BE2C (cell line): ENCODE results near the gene PWP2. TPM values are rescaled to one million over a fixed set of nuclear protein-coding genes. Genes with fewer than 3 reads are reported as not detected.
"Not testable (repeated sequence)": the region's sequence is repeated elsewhere in the genome, so short reads cannot be mapped to it uniquely, and the experiment has no call there.

Experiments
- DNase-seq: peaks from one replicate; pipeline ENCODE4 v3.0.0-alpha.2; 2020
- H3K27me3 ChIP-seq: fragments of 250-450 bp; sonication (Bioruptor Pico); 2 replicates; pipeline ENCODE4 v1.5.1; 2020; ENCODE audit warnings: mild to moderate bottlenecking
- H3K36me3 ChIP-seq: fragments of 250-450 bp; sonication (Bioruptor Pico); 2 replicates; pipeline ENCODE4 v1.5.1; 2020; ENCODE audit warnings: mild to moderate bottlenecking
- H3K4me1 ChIP-seq: fragments of 250-450 bp; sonication (Bioruptor Pico); 2 replicates; pipeline ENCODE4 v1.5.1; 2020
- H3K4me3 ChIP-seq: 2 replicates; pipeline ENCODE4 v1.5.1; 2011; ENCODE audit warnings: low read depth, low read length
- H3K9me3 ChIP-seq: fragments of 250-450 bp; sonication (Bioruptor Pico); 2 replicates; pipeline ENCODE4 v1.5.1; 2020
- polyA plus RNA-seq: library from polyadenylated mRNA; unstranded; fragments of >200 nt; gene quantifications from one replicate; pipeline ENCODE4 v1.2.1, GENCODE V29; 2012; ENCODE audit warnings: low read depth, missing spikeins; ENCODE audit not compliant: insufficient read length, insufficient read depth
- TF ChIP-seq, protein P1 (sequence below): IDR thresholded peaks from 2 replicates; pipeline ENCODE4 v1.5.1; 2012; ENCODE audit warnings: mild to moderate bottlenecking, low read depth, low read length

Gene PWP2
- polyA plus RNA-seq = 33.2 TPM

- H3K4me1 ChIP-seq, H3K36me3 ChIP-seq, H3K27me3 ChIP-seq, H3K9me3 ChIP-seq: not testable (repeated sequence)
- DNase-seq = peak; percentile 80
- peak within 1 kb of the TSS; percentile 24; the same call in 1 of the 2 replicates for H3K4me3 ChIP-seq
Measured at GRCh38 chr21:44107026-44107501, at the start of gene PWP2. TSS of gene PWP2 (plus strand) at chr21:44107399. CDS start at chr21:44107417, 18 bp downstream.

DNA sequence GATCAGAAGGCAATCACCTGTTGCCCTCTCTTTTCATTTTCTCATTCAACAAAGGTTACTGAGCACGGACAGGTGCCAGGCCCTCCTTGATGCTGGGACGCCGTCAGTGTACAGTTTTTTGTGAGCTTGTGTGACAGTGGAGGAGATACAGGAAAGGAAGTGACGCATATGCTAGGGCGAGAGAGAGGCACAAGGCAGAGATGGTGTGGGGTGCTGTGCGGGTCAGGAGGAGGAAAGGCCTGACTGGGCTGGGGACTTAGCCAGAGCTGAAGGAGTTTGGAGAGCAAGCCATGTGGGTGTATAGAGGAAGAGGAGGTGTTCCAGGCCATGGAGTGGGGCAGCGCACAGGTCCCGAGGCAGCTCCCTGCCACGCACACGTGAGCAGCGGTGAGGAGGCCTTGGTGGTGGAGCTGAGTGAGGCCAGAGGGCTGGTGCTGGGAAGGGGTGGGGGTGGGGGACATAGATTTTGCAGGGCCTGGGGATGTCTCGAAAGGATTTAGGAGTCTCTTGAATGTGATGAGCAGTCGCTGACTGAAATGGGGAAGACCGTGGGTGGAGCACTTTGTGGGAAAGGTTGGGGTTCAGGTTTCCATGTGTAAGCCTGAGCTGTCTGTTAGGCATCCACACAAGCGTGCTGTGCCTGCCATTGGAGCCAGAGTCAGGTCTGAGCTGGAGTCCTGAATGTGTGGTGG, 49.1 kb upstream of the PWP2 start:
- no peaks in the 10 kb centered on the region for H3K9me3 ChIP-seq
- no peak for DNase-seq
- no peak overlapping the region for H3K4me3 ChIP-seq
- H3K4me1 ChIP-seq = no peaks in the 10 kb centered on the region
- H3K36me3 ChIP-seq = peaks cover 28% of the 10 kb centered on the region
- TF ChIP-seq, protein P1, sequence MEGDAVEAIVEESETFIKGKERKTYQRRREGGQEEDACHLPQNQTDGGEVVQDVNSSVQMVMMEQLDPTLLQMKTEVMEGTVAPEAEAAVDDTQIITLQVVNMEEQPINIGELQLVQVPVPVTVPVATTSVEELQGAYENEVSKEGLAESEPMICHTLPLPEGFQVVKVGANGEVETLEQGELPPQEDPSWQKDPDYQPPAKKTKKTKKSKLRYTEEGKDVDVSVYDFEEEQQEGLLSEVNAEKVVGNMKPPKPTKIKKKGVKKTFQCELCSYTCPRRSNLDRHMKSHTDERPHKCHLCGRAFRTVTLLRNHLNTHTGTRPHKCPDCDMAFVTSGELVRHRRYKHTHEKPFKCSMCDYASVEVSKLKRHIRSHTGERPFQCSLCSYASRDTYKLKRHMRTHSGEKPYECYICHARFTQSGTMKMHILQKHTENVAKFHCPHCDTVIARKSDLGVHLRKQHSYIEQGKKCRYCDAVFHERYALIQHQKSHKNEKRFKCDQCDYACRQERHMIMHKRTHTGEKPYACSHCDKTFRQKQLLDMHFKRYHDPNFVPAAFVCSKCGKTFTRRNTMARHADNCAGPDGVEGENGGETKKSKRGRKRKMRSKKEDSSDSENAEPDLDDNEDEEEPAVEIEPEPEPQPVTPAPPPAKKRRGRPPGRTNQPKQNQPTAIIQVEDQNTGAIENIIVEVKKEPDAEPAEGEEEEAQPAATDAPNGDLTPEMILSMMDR = no peak
- no peaks in the 10 kb centered on the region for H3K27me3 ChIP-seq

- H3K4me1 ChIP-seq = no peaks in the 10 kb centered on the region
- DNase-seq = no peak
- H3K4me3 ChIP-seq = no peak overlapping the region
- peaks cover 28% of the 10 kb centered on the region for H3K36me3 ChIP-seq
- TF ChIP-seq, protein P1 = no peak
- H3K27me3 ChIP-seq = no peaks in the 10 kb centered on the region
- no peaks in the 10 kb centered on the region for H3K9me3 ChIP-seq
Measured at GRCh38 chr21:44058652-44058964, 48.6 kb upstream of the PWP2 start.

GRCh38 chr21:44058981-44059380, 48.2 kb upstream of the PWP2 start:
- no peaks in the 10 kb centered on the region for H3K4me1 ChIP-seq
- no peaks in the 10 kb centered on the region for H3K27me3 ChIP-seq
- H3K36me3 ChIP-seq = peaks cover 31% of the 10 kb centered on the region
- H3K9me3 ChIP-seq = no peaks in the 10 kb centered on the region
- TF ChIP-seq, protein P1 = no peak
- no peak overlapping the region for H3K4me3 ChIP-seq
- no peak for DNase-seq

DNA sequence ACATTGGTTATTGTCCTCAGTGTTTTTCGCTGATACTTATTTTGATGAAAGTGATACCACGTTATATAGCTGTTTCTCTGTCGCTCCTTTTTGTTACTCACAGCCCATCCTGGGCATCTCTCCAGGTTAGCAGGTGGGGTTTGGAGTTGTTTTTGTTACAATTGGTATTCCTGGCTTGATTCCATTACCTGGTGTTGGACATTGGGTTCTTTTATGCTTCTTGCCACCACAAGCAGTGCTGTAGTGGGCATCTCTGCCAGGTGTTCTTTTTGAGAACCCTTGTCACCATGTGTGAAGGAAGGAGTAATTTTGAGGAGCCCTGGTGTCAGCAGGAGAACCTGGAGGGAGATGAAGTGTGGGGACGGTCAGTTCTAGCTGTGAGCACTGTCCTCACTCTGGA, 47.5 kb upstream of the PWP2 start:
- DNase-seq = no peak
- H3K9me3 ChIP-seq = no peaks in the 10 kb centered on the region
- H3K4me1 ChIP-seq = no peaks in the 10 kb centered on the region
- H3K4me3 ChIP-seq = no peak overlapping the region
- peaks cover 34% of the 10 kb centered on the region for H3K36me3 ChIP-seq
- TF ChIP-seq, protein P1 = no peak
- H3K27me3 ChIP-seq = no peaks in the 10 kb centered on the region

GRCh38 chr21:44062380-44062779, 44.8 kb upstream of the PWP2 start:
- H3K36me3 ChIP-seq = peaks cover 37% of the 10 kb centered on the region
- H3K27me3 ChIP-seq = no peaks in the 10 kb centered on the region

More at GRCh38 chr21:44062380-44062779, 44.8 kb upstream of the PWP2 start:
- no peak overlapping the region for H3K4me3 ChIP-seq
- no peak for DNase-seq
- TF ChIP-seq, protein P1 = no peak
- no peaks in the 10 kb centered on the region for H3K9me3 ChIP-seq
- no peaks in the 10 kb centered on the region for H3K4me1 ChIP-seq
